HG03571 (cell line): ENCODE results near the gene NCF2.

ENCODE experiments used
- ATAC-seq: cut with Tn5 transposase; IDR thresholded peaks from one replicate; pipeline ENCODE4 v1.9.1; 2021; ENCODE audit not compliant: unreplicated experiment

The NCF2 gene

DNA sequence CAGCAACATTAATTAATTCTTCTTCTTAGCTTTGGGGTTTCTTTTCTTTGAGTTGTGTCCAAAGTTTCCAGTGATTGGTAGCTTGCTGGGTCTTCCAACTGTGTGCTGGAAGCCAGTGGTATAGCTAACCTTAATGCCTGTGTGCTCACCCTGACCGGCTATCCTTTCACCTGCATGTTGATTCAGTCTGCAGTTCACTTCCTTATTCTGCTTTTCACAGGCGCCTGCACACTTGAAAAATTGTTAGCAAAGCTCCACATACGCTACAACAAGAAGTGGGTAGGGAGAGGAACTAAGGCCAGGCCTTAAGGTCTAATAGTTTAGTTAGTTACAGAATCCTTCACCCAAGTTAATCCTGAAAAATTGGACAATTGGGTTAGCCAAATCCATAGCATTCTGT, 35.7 kb downstream of the NCF2 start:
- ATAC-seq, result no peak

DNA sequence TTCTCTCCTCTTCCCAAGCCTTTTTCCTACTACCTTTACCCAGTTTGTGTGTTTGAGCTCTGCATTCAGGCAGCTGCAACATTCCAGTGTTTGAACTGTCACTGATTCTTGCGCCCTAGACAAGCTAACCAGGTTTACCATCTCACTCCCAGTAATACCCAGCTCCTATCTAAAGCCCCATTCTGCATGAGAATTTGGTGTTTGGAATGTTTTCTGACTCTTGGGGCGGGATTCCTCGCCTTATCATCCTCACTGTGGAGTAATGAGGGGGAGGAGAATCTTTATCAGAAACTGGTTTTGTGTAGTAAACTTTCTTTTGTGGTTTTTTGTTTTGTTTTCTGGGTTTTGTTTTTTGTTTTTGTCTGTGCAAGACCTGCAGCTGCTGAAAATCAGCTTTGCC, 36.5 kb downstream of the NCF2 start:
- ATAC-seq, result no peak

- ATAC-seq, result no peak
Observed at GRCh38 chr1:183553331-183553730, 36.9 kb downstream of the NCF2 start.

DNA sequence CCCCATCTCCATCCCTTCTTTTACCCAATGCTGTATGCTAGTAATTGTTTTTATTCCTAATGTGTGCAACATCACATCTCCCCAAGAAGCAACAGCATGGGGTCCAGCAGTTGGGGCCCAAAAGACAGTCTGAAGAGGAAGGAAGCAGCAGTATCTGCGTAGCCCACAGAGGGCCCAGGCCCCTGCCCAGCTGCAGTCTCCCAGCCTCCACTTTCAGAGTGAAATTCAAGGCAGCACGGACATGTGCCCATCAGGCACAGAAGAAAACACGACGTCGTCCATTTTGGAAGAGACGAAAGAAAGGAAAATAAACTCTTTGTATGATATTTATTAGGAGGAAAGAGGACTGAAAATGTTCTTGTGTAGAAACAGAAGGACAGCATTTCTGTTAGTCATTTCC, 37.4 kb downstream of the NCF2 start:
- ATAC-seq, result no peak

- ATAC-seq, result no peak
Observed at GRCh38 chr1:183552441-183552840, 37.8 kb downstream of the NCF2 start.

DNA sequence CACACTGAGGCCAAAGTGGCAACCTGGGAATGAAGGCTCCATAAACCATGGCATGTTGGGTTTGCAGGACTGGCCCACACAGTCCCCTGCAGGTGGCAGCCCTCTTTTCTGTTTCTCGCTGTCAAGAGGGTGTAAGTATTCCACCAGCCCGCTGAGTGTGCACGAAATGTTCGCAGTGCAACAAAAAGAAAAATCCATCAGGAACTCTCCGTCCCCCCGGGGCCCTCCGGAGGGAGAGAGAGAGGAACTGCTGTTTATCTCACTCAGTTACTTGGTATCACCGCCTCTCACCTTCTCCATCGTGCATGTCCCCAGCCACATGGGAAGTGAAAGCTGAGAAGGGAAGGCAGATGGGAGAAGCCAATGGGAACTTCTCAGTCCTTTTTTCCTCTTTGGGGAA, 38.3 kb downstream of the NCF2 start:
- ATAC-seq, result no peak

DNA sequence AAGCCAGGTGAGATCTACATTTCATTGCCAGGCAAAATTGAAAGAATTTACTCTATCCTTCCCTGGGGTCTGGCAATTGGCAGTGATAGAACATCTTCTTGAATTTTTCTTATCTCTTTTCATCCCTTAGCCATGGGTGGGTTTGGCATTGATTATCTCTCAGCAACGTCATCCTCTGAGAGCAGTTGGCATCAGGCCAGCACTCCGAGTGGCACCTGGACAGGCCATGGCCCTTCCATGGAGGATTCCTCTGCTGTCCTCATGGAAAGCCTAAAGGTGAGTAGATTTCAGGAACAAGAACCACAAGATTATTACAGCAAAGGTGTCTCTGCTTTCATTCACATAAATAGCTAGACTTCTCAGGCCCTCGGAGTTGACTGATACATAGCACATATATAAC, 39.3 kb downstream of the NCF2 start:
- ATAC-seq, result no peak

- no peak for ATAC-seq
Observed at GRCh38 chr1:183548116-183548515, 42.1 kb downstream of the NCF2 start.

DNA sequence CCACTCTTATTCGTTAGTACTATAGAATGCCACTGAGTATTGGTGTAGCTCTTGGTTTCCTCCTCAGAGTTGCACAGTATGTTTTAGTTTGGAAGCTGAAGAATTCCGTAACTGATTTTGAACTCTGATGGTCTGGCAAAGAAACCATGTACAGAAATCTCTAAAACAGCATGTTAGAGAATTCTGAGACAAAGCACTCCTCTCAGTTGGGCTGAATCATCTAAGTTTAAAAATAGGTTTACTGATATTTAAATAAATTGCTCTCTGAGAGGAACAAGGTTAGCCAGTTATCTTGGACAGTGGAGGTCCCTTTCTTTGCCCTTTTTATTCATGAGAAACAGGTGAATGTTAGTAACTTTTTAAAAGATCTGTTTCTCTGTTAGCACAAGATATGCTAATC, 43.8 kb downstream of the NCF2 start:
- ATAC-seq, result no peak

DNA sequence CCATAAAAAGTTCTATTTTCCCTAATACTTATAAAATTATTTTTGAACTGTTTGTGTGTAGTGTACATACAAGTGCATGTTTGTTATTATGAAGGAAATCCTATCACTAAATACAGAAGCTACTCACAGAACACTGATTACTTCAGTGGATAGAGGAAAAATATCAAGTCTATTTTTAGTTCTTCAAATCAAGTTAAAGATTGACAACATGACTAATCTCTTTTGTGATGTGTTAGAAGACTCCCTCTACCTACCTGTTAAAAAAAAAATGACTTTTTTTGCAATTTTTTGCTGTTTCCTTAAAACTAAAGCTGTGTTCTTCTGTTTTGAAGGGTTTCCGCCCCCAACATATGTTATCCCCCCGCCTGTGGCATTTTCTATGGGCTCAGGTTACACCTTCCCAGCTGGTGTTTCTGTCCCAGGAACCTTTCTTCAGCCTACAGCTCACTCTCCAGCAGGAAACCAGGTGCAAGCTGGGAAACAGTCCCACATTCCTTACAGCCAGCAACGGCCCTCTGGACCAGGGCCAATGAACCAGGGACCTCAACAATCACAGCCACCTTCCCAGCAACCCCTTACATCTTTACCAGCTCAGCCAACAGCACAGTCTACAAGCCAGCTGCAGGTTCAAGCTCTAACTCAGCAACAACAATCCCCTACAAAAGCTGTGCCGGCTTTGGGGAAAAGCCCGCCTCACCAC, 45.5 kb downstream of the NCF2 start:
- ATAC-seq, result no peak

DNA sequence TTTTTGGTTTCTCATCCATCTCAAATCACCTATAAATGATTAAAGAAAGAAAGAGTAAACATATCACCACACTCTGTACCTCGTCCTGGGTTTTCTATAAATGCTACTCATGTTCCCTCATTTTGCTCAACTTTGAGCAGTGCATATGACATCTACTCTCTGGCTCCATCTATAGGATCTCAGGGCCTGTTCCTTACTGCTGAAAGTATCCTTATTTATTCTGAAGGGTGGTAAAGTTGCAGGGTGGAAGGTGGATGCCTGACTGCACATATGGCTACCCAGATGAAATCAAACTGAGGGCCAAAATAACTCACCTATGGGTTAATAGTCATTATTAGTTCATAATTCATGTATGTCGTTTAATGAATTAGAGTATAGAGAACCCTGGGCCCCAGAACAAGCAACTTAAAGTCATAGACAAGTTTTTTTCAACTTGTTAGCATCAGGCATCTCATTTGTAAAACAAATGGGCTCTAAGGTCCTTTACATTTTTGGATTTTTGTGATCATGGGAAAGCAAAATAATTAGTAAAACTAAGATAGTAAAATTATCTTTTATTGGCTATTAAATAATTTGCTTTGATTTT, 46.5 kb downstream of the NCF2 start:
- ATAC-seq, result no peak

DNA sequence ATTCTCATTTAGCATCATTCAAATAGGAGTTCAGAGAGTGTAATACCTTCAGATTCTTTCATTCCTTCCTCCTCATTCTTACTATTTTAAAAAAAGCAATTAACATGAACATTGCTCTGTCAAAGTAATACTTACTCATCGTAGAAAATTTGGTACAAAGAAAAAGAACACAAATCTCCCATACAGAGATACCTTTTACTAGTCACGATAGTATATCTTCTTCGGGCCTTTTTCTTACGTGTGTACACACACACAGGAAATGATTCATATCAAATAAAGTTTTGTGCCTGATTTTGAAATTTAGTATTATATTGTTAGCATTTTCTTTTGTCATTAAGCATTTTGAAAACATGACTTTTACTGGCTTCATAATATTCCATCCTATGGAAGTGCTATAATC, 52.9 kb downstream of the NCF2 start:
- ATAC-seq, result no peak

GRCh38 chr1:183533617-183534174, 56.6 kb downstream of the NCF2 start:
- no peak for ATAC-seq

DNA sequence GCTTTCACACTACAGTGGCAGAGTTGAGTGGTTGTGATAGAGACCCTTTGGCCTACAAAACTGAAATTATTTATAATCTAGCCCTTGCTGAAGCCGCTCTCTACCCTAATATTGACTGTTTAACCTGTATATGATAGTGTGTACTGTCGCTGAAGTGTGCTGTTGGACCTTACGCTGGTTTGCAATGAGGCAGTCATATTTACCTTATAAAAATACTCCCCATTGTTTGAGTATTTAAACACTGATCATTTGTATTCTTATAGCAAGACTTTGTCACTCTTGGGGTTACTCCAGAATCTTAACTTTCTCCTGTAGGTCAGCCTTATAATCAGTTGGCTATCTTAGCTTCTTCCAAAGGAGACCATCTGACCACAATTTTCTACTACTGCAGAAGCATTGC, 61.7 kb downstream of the NCF2 start:
- no peak for ATAC-seq

GRCh38 chr1:183522104-183522503, 68.2 kb downstream of the NCF2 start:
- no peak for ATAC-seq

- ATAC-seq, result no peak
Observed at GRCh38 chr1:183520379-183520778, 69.9 kb downstream of the NCF2 start.

GRCh38 chr1:183517401-183517800, 72.9 kb downstream of the NCF2 start:
- ATAC-seq, result no peak

DNA sequence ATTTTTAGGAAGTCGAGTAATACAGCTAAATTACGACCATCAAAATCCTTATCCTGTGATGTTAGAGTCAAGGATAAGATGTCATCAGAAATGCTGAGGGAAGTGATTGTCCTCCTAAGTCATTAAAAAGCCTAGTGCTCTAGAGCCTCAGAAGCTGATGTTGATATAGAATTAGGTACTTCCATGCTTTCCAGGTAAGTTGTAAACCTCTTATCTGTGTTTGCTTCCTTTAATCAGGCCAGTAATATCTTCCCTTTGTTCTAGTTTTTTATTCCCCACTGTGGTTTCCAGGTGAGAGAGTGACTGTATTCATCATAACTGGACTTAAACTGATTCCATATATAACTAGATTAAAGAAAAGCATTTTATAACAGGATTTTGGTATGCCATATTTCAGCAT, 73.5 kb downstream of the NCF2 start:
- no peak for ATAC-seq

GRCh38 chr1:183515002-183515689, 75.1 kb downstream of the NCF2 start:
- ATAC-seq, result no peak

- no peak for ATAC-seq
Observed at GRCh38 chr1:183514235-183514634, 76.0 kb downstream of the NCF2 start.

GRCh38 chr1:183512450-183512849, 77.8 kb downstream of the NCF2 start:
- ATAC-seq, result no peak

GRCh38 chr1:183508694-183509093, 81.6 kb downstream of the NCF2 start:
- ATAC-seq, result no peak
